ENCODE data around the gene CYBRD1.

CYBRD1 gene

GRCh38 chr2:171482877-171483276, 39.4 kb upstream of the CYBRD1 start:
- TF ChIP-seq CTCF (conservative IDR thresholded peaks at IDR 0.05; ENCODE audit: low read depth, low read length), result no peak
- DNase-seq (ENCODE audit: low read depth), result peak; percentile 27
- no peak overlapping the region for H3K4me3 ChIP-seq (ENCODE audit: low read depth, low read length)

GRCh38 chr2:171483793-171484192, 38.5 kb upstream of the CYBRD1 start:
- no peak for DNase-seq (ENCODE audit: low read depth)
- H3K4me3 ChIP-seq (ENCODE audit: low read depth, low read length), result no peak overlapping the region
- no peak for TF ChIP-seq CTCF (conservative IDR thresholded peaks at IDR 0.05; ENCODE audit: low read depth, low read length)

- no peak overlapping the region for H3K4me3 ChIP-seq (ENCODE audit: low read depth, low read length)
- TF ChIP-seq CTCF (conservative IDR thresholded peaks at IDR 0.05; ENCODE audit: low read depth, low read length), result no peak
- DNase-seq (ENCODE audit: low read depth), result peak; percentile 14
Measured at GRCh38 chr2:171485116-171485515, 37.2 kb upstream of the CYBRD1 start.

GRCh38 chr2:171487201-171487600, 35.1 kb upstream of the CYBRD1 start:
- no peak for TF ChIP-seq CTCF (conservative IDR thresholded peaks at IDR 0.05; ENCODE audit: low read depth, low read length)
- DNase-seq (ENCODE audit: low read depth), result no peak
- no peak overlapping the region for H3K4me3 ChIP-seq (ENCODE audit: low read depth, low read length)

GRCh38 chr2:171487803-171488259, 34.4 kb upstream of the CYBRD1 start:
- no peak for DNase-seq (ENCODE audit: low read depth)
- no peak overlapping the region for H3K4me3 ChIP-seq (ENCODE audit: low read depth, low read length)
- TF ChIP-seq CTCF (conservative IDR thresholded peaks at IDR 0.05; ENCODE audit: low read depth, low read length), result no peak

GRCh38 chr2:171490577-171490976, 31.7 kb upstream of the CYBRD1 start:
- no peak for DNase-seq (ENCODE audit: low read depth)
- TF ChIP-seq CTCF (conservative IDR thresholded peaks at IDR 0.05; ENCODE audit: low read depth, low read length), result no peak
- no peak overlapping the region for H3K4me3 ChIP-seq (ENCODE audit: low read depth, low read length)

- TF ChIP-seq CTCF (conservative IDR thresholded peaks at IDR 0.05; ENCODE audit: low read depth, low read length), result no peak
- DNase-seq (ENCODE audit: low read depth), result no peak
- H3K4me3 ChIP-seq (ENCODE audit: low read depth, low read length), result no peak overlapping the region
Measured at GRCh38 chr2:171491292-171491691, 31.0 kb upstream of the CYBRD1 start.

Measured in choroid plexus epithelial cell (primary cell).